HG03108 (cell line): Measurements from ENCODE around the gene NAA60.
"Not testable (repeated sequence)": the region's sequence is repeated elsewhere in the genome, so short reads cannot be mapped to it uniquely, and the experiment has no call there.

Experiments
- ATAC-seq: cut with Tn5 transposase; IDR thresholded peaks from one replicate; pipeline ENCODE4 v1.9.1; 2021; ENCODE audit warnings: moderate library complexity; ENCODE audit not compliant: unreplicated experiment

The NAA60 gene

DNA sequence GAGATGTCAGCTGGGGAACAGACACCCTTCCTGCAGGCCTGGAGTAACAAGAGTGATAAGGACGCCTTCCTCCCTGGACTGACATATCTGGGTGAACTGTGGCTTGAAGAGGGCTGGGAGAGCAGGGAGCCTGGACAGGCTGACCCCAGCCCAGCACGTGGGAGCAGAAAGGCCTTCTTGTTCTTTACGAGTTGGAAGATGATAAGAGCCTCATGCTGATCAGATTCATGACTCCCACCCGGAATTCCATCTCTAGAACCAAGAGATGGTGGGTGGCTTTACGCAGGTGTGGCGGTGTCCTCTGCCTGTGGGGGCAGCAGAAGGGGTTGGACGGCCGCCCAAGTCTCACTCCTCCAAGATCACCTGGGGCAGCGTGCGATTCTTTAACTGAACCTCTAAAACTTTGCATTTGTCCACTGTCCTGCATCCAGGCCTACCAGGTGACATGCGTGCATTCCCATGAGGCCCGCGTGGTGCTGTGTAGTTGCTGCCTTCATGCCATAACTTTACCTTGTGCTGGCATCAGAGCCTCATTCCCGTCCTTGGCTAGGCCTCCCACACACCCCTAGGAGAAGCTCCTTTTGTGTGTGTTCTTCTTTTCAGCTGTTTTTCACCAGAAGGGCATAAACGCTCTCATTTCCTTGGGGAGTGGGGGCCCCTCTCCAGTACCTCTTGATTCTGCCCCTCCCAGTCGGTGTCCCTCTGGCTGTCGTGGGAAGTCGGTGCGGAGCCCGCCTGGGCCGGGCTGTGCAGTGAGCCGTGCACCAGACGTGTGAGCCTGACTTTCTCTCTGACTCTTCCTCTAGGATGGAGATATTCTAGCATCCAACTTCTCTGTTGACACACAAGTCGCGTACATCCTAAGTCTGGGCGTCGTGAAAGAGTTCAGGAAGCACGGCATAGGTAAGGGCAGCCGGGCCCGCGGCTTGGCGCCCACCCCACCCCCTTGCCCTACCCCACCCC is 38.5 kb downstream of the NAA60 start:
- no peak for ATAC-seq

DNA sequence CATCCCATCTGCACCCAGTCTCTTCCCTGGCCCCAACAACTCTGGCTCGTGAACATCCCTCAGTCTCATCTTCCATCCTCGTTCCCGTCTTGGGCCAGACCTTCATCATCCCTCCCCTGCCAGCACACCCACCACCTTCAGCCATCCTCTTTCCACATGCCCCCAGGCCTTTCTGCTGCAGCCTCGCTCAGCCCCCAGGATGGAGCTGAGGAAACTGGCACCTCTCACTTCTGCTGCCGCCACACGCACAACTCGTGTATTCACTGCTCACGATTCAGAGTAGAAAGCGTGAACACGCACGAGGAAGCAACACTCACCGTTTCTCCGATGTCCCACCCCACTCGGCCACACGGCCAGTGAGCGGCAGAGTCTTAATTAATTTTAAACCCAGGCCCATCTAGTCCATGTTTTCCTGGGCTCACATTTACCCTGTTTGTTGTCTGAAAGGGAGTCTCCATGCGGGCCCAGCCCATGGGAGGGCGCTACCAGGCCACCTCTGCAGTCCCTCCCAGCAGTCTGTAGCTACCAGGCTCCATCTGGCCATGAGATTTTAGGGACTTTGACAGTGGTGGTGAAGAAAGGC is 39.3 kb downstream of the NAA60 start:
- no peak for ATAC-seq

DNA sequence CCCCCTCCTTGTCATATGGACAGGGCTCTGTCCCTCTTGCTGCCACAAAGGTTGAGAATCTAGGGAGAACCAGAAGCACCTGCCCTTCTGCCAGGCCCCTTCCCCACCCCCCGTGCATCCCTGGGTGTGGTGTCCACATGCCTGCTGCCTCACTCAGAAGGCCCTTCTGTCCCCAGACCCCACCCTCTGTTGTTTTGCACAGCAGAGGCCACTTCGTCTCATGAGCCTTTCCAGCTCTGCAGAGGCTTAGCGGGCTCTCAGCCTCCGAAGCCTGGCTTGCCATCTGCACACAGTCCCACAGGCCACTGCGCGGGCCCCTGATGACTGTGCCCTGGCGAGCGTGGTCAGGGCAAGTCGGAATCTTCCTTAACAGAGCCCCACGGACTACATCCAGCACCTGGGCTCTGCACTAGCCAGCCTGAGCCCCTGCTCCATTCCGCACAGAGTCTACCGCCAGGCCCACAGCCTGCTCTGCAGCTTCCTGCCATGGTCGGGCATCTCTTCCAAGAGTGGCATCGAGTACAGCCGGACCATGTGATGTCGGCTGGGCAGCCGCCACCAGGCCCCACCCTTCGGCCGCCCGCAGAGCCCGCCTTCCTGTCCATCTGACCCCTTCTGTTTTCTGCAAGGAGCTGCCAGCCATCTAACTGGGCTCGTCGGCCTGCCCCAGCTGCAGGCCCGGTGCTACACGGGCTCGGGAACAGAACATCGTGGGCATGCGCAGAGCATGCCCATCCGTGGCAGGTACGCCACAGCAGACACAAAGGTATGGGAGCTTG is 41.0 kb downstream of the NAA60 start:
- no peak for ATAC-seq

GRCh38 chr16:3485097-3485745 is 41.7 kb downstream of the NAA60 start:
- ATAC-seq: no peak

DNA sequence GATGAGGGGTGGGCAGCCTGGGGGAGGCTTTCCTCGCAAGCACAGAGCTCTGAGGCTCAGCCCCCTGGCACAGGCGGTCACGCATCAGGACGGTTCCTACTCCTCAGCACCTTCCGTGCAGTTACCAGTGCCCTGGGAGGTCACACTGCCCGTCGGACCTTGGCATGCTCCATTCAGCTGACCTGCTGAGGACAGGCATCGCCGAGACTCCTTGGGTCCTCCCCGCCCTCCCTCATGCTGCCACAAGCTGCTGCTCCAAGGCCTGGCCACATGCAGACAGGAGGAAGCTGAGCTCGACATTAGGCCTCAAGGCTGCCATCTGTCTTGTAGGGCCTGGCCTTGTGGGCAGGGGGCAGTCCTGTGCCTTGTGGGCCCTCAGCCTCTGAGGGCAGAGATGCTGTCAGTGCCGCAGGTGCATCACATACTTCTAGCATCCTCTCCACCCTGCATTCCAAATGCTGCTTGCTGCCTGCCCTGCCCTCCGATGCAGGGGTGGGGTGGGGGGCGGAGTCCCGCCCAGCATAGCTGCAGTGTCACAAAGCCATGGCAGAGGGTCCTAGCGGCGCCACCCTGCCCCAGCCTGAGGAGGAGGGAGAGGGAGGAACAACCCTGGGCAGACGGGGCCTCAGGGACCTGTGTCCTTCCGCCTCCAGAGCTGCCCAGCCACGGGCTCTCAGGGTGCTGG is 42.5 kb downstream of the NAA60 start:
- ATAC-seq: no peak

DNA sequence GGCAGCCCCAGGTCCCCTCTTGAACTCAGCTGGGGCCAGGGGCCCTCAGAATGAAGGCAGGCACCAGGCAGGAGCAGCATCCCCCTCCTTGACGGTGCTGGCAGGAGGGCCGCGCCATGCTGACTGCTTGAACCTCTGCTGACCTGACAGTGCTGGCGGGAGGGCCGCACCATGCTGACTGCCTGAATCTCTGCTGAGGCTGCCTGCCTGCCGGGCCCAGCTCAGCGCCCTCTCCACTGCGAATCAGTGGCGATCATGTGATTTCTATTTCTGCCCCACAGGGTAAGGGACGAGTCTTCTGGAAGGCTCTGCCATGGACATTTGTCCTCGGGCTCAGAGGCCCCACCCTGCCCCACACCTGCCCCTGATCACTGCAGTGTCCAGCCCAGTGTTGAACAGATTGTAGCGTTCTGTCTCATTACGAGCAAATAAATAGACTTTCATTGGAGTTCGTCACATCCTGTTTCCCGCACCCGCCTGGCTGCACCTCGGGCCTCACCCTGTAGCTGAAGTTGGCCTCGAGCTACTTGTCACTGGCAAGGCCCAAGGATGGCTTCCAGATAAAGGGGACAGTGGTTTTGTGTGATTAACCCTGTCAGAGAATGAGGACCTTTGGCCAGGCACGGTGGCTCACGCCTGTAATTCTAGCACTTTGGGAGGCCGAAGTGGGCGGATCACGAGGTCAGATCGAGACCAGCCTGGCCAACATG is 43.2 kb downstream of the NAA60 start:
- no peak for ATAC-seq

DNA sequence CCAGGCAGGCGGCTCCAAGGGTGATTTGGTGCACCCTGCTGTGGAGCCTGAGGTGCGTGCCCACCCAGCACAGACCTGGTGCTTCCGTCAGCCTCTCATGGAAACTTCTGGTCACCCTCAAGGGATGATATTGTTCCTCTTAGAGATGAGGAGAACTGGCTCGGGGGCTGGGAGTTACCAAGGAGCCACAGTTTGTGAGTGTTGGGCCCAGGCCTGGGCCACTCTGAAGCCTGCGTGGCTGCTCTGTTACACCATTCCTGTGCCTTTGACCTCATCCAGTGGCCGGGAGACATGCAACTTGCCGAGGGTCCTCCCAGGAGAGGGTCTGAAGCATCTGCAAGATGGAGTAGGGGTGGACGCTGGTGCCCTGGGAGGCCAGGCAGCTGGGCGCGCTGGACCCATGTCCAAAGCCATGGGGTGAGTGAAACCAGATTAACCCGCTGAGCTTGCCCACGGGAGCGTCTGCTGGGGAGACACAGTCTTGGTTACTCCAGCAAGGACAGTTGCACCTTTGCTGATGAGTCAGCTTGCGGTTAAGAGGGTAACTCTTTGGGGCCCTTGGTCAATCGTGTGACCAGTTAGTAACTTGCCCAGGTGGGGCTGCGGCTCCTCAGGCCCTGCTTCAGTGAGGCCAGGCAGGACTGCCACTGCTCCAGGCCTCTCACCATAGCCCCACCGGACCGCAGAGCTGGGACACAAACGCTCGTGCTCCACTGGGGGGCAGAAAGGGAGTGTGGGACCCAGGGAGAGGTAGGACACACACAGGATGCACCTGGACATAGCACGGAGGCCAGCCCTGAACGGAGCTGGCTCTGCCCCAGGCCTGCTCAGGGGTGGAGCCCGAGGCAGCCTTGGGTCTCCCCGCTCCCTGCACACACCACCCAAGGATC is 44.3 kb downstream of the NAA60 start:
- no peak for ATAC-seq

GRCh38 chr16:3488801-3489200 is 45.3 kb downstream of the NAA60 start:
- ATAC-seq: no peak

DNA sequence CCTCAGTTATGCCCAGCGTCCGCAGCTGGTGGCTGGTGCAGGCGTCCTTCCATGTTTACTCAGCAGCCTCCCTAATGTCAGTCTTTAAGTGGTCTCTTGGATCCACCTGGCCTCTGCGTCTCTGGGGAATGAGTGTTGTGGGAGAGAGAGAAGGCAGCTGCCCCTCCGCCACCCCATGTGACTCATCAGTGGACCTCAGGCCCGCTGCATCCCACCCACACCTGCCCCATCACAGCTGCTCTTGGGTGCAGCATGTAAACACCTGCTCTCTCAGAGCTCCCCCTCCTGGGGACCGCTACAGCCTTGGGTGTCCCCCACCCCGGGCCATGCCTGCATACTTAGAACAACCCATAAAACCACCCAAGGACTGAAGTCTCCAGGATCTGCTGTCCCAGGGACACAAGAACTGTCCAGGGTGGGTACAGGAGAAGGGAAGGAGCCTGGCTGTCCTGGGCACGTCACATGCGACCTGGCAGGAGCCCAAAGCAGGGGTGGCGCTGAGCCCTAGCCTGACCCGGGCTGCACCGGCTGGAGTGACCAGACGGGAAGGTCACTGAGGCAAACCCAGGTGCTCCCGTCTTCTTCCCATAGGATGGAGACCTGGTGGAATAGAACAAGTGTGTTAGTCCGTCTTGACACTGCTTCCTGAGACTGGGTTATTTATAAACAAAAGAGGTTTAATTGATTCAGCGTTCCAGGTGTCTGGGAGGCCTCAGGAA is 47.6 kb downstream of the NAA60 start:
- no peak for ATAC-seq

- no peak for ATAC-seq
Observed at GRCh38 chr16:3492356-3492755, 48.9 kb downstream of the NAA60 start.

DNA sequence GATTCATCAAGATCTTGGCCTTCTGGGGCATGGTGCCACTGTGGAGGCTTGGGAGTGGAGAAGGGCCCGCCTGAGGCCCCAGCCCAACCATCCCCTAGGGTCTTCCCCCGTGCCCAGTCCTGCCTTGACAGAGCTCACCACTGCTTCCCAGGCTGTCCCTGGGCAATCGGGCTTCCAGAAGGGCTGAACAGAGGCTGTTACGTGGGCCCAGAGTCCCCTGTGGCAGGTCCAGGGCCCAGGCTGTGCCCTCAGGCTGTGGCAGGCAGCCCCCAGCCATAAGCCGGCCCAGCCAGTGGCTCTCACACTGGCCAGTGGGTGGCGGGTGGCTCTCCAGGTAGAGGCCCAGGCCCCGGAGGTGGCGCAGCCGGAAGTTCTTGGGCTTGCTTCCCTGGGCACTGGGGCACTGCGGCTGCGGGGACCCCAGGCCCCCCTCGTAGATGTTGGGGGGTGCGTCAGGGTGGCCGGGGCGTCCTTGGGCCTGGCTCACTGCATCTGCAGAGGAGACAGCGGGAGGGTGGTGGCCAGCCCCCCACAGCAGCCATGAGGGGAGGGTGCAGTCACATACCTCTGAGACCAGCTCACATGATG is 51.0 kb downstream of the NAA60 start:
- ATAC-seq: no peak

GRCh38 chr16:3495176-3495575 is 51.7 kb downstream of the NAA60 start, which contains the start of gene C16orf90:
Gene C16orf90, minus strand, starts transcription at chr16:3495489. Its CDS starts 68 bp downstream, at chr16:3495421.
- no peak for ATAC-seq

DNA sequence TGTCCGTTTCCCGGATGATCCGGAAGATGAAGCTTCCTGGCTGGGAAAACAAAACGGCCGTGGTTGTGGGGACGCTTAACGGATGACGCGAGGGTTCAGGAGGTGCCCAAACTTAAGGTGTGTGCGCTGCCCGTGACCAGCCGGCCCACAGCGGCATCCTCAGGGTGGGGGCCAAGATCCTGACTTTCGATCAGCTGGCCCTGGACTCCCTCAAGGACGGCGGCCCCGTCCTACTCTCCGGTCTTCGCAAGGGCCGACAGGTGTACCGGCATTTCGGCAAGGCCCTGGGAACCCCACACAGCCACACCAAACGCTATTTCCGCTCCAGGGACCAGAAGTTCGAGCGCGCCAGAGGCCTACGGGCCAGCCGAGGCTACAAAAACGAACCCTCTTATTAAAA is 52.9 kb downstream of the NAA60 start:
- no peak for ATAC-seq

GRCh38 chr16:3497771-3498170 is 54.3 kb downstream of the NAA60 start:
- no peak for ATAC-seq

DNA sequence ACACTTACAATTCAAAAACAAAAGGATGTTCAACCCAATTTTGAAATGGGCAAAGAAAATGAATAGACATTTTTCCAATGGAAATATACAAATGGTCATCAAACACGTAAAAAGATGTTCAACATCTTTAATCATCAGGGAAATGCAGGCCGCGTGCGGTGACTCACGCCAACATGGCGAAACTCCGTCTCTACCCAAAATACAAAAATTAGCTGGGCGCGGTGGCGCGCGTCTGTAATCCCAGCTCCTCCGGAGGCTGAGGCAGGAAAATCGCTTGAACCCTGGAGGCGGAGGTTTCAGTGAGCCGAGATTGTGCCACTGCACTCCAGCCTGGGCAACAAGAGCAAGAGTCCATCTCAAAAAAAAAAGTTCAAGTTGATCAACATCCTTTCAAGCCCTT is 55.5 kb downstream of the NAA60 start:
- no peak for ATAC-seq

GRCh38 chr16:3501412-3501761 is 57.9 kb downstream of the NAA60 start:
- not testable (repeated sequence) for ATAC-seq

DNA sequence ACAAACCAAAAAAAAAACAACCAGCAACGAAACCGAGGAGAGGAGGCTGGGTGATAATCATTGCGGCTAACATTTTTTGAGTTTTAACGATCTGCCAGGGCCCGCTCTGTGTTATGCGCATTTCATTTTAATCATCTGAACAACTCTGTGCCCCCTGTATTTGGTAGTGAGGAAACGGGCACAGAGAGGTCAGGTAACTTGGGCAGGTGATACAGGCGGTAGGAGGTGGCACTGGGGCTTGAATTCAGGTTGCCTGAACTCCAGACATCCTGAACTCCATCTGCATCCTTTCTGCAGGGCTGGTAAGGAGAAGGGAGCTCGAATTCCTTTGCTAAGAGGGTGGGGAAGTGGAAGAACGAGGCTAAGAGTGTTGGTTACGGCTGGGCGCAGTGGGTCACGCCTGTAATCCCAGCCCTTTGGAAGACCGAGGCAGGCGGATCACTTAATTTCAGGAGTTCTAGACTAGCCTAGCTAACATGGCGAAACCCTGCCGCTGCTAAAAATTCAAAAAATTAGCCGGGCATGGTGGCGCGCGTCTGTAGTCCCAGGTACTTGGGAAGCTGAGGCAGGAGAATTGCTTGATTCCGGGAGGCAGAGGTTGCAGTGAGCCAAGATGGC is 58.4 kb downstream of the NAA60 start:
- ATAC-seq: no peak
